ENCODE data around the gene CCNK.

CCNK gene

DNA sequence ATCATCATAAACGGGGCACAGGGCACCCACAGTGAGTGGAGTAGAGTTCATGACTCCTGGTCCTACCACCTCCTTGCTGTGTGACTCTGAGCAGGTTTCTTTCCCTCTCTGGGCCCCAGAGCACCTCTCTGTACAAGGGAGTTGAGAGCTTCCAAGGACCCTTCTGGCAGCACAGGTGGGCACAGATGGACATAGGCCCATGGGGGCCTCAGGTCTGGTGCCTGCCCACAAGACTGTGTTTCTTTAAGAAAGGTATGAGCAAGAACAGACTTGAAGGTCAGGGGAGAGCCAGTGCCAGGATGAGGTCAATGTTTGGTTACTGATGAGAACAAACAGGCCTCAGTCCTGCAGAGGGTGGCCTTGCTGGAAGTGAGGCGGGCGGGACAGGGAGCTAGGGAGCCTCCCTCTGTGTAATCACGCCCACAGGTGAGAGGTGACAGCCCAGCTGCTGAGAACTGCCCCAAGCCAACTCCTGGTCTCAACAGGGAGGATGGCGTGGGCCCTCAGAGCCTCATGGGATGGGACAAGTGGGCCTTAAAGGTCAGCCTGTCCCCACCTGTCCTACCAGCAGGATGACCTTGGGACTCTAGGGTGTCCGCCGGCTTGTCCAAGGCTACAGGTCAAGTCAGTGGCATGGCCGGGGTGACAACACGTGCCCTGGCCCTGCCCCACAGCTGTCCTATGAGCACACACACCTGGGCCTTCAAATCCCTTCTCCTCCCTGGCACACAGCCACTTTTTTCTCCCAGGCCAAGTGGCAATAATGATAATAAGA is 73.7 kb downstream of the CCNK start:
- Histone ChIP-seq H3K9me3 (ENCODE audit: control insufficient read depth, low read length) (no peaks in the 10 kb centered on the region), H3K27ac (ENCODE audit: low read depth, low read length, severe bottlenecking) (no peak overlapping the region), H3K36me3 (ENCODE audit: control insufficient read depth, insufficient read depth, low read length) (no peaks in the 10 kb centered on the region), H3K4me1 (ENCODE audit: control insufficient read depth, insufficient read depth, low read length, poor library complexity, severe bottlenecking) (no peaks in the 10 kb centered on the region), H3K4me3 (ENCODE audit: extremely low read depth, insufficient read depth, low read length, poor library complexity, severe bottlenecking) (no peak overlapping the region)
- 78 to 82% methylated on average over 8 to 9 of the region's 9 CpGs for WGBS, 2 experiments (ENCODE audit: insufficient coverage in 2 of 2)

GRCh38 chr14:99556134-99556791 is 75.1 kb downstream of the CCNK start:
- Histone ChIP-seq H3K9me3 (ENCODE audit: control insufficient read depth, low read length) (no peaks in the 10 kb centered on the region), H3K4me3 (ENCODE audit: extremely low read depth, insufficient read depth, low read length, poor library complexity, severe bottlenecking) (no peak overlapping the region), H3K36me3 (ENCODE audit: control insufficient read depth, insufficient read depth, low read length) (no peaks in the 10 kb centered on the region), H3K27ac (ENCODE audit: low read depth, low read length, severe bottlenecking) (no peak overlapping the region), H3K4me1 (ENCODE audit: control insufficient read depth, insufficient read depth, low read length, poor library complexity, severe bottlenecking) (no peaks in the 10 kb centered on the region)
- 95 to 98% methylated on average over 9 of the region's 10 CpGs for WGBS, 2 experiments (ENCODE audit: insufficient coverage in 2 of 2)

DNA sequence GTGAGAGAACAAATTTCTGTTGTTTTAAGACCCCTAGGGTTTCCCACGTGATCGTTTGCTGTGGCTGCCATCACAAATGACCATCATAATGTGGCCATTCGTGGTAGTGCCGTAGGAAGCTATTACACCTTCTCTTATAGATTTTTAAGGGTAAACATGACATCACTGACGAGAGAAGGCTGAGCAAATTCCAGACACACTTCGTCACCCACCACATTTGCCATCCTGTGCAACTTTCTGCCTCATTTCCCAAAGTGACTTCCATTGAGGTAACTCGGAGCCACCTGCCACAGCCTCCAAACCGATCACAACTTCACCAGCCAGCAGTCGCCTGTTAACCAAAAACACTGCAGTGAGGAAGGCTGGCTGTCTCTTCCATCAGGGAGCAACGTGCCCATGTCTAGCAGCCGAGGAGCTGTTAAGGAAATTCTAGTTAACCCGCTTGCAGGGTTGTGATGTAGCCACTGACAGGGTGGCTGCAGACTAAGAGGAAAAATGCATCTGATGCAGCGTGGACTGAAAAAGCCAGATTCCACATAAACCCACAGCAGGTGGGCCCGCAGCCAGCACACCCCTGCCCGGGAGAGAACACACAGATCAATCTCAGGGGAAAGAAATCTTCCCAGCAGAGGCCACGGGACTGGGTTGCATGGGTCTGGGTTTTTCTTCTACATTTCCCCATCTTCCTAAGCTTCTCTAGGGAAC is 78.2 kb downstream of the CCNK start:
- Histone ChIP-seq H3K27ac (ENCODE audit: low read depth, low read length, severe bottlenecking) (no peak overlapping the region), H3K4me3 (ENCODE audit: extremely low read depth, insufficient read depth, low read length, poor library complexity, severe bottlenecking) (no peak overlapping the region), H3K36me3 (ENCODE audit: control insufficient read depth, insufficient read depth, low read length) (no peaks in the 10 kb centered on the region), H3K9me3 (ENCODE audit: control insufficient read depth, low read length) (no peaks in the 10 kb centered on the region), H3K4me1 (ENCODE audit: control insufficient read depth, insufficient read depth, low read length, poor library complexity, severe bottlenecking) (peaks cover 3% of the 10 kb centered on the region)
- 89% methylated on average over 13 of the region's 16 CpGs for WGBS, 2 experiments (ENCODE audit: insufficient coverage in 2 of 2)

DNA sequence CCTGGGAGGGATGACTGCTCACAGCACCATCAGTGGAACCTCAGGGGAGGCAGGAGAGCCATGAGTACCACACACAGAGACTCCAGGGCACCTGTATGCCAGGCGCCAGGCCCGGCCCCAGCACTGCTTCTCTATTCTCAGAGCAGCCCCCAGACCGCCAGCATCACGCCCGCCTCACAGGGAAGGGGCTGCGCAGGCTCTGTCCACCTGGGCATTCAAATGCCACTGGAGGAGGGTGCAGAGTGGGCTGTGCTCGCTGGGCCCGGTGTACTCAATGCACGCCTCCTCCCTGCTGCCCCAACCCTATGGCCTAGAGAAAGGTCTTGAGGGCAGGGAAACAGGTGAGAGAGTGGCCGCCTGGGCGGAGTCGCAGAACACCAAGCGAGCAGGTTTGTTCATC is 79.2 kb downstream of the CCNK start:
- Histone ChIP-seq H3K4me1 (ENCODE audit: control insufficient read depth, insufficient read depth, low read length, poor library complexity, severe bottlenecking) (peaks cover 12% of the 10 kb centered on the region), H3K9me3 (ENCODE audit: control insufficient read depth, low read length) (no peaks in the 10 kb centered on the region), H3K36me3 (ENCODE audit: control insufficient read depth, insufficient read depth, low read length) (no peaks in the 10 kb centered on the region), H3K4me3 (ENCODE audit: extremely low read depth, insufficient read depth, low read length, poor library complexity, severe bottlenecking) (no peak overlapping the region), H3K27ac (ENCODE audit: low read depth, low read length, severe bottlenecking) (no peak overlapping the region)
- WGBS, 2 experiments (ENCODE audit: insufficient coverage in 2 of 2) = 87 to 93% methylated on average over 6 to 13 of the region's 13 CpGs

GRCh38 chr14:99560922-99561683 is 79.9 kb downstream of the CCNK start:
- peaks cover 16% of the 10 kb centered on the region for H3K4me1 ChIP-seq (ENCODE audit: control insufficient read depth, insufficient read depth, low read length, poor library complexity, severe bottlenecking)
- no peak overlapping the region for H3K27ac ChIP-seq (ENCODE audit: low read depth, low read length, severe bottlenecking)
- 75 to 84% methylated on average over 13 to 15 of the region's 15 CpGs for WGBS, 2 experiments (ENCODE audit: insufficient coverage in 2 of 2)
- no peaks in the 10 kb centered on the region for H3K36me3 ChIP-seq (ENCODE audit: control insufficient read depth, insufficient read depth, low read length)
- H3K4me3 ChIP-seq (ENCODE audit: extremely low read depth, insufficient read depth, low read length, poor library complexity, severe bottlenecking) = no peak overlapping the region
- H3K9me3 ChIP-seq (ENCODE audit: control insufficient read depth, low read length) = no peaks in the 10 kb centered on the region

GRCh38 chr14:99561864-99562263 is 80.7 kb downstream of the CCNK start:
- whole genome bisulfite sequencing, 2 experiments (ENCODE audit: insufficient coverage in 2 of 2) = 86 to 93% methylated on average over 9 of the region's 10 CpGs
- peaks cover 16% of the 10 kb centered on the region for H3K4me1 ChIP-seq (ENCODE audit: control insufficient read depth, insufficient read depth, low read length, poor library complexity, severe bottlenecking)

More at GRCh38 chr14:99561864-99562263, 80.7 kb downstream of the CCNK start:
- H3K4me3 ChIP-seq (ENCODE audit: extremely low read depth, insufficient read depth, low read length, poor library complexity, severe bottlenecking) = no peak overlapping the region
- no peaks in the 10 kb centered on the region for H3K9me3 ChIP-seq (ENCODE audit: control insufficient read depth, low read length)
- H3K36me3 ChIP-seq (ENCODE audit: control insufficient read depth, insufficient read depth, low read length) = no peaks in the 10 kb centered on the region
- H3K27ac ChIP-seq (ENCODE audit: low read depth, low read length, severe bottlenecking) = no peak overlapping the region

All from mesodermal cell (in vitro differentiated cells).